ENCODE data around the gene TXNDC15. TPM values are rescaled to one million over a fixed set of nuclear protein-coding genes. Genes with fewer than 3 reads are reported as not detected.
A peak's percentile ranks its signal among the peaks of the same experiment; 100 is the strongest.

TXNDC15 gene
- total and polyA plus RNA-seq, 2 of the 13 experiments (the other 11 are each of a cell fraction or from before 2014, with no cell fraction given) = 22.2 to 49.9 TPM

GRCh38 chr5:134874831-134875655 lies 872 bp downstream of the TXNDC15 start (continued):
- no peak for TF ChIP-seq FLYWCH1 (CRISPR knock-in tag; IDR thresholded peaks at IDR 0.05)
- no peak for TF ChIP-seq NFIC (IDR thresholded peaks at IDR 0.05; ENCODE audit: low read length)
- no peak for TF ChIP-seq PITX1 (CRISPR knock-in tag; IDR thresholded peaks at IDR 0.05)
- TF ChIP-seq MAFG (CRISPR knock-in tag; IDR thresholded peaks at IDR 0.05) = no peak
- TF ChIP-seq, protein P1, sequence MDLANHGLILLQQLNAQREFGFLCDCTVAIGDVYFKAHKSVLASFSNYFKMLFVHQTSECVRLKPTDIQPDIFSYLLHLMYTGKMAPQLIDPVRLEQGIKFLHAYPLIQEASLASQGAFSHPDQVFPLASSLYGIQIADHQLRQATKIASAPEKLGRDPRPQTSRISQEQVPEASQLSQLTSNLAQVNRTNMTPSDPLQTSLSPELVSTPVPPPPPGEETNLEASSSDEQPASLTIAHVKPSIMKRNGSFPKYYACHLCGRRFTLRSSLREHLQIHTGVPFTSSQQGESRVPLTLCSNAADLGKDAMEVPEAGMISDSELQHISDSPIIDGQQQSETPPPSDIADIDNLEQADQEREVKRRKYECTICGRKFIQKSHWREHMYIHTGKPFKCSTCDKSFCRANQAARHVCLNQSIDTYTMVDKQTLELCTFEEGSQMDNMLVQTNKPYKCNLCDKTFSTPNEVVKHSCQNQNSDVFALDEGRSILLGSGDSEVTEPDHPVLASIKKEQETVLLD (CRISPR knock-in tag; IDR thresholded peaks at IDR 0.05; ENCODE audit: low read depth) = 0 out of 2 replicates have a peak, but pooled peaks have one; percentile 21
- TF ChIP-seq KDM1A (CRISPR knock-in tag; IDR thresholded peaks at IDR 0.05) = no peak
- no peak for TF ChIP-seq SYNCRIP (IDR thresholded peaks at IDR 0.05; ENCODE audit: insufficient read depth, low read depth, low read length)
- no peak for TF ChIP-seq ZFP82 (CRISPR knock-in tag; IDR thresholded peaks at IDR 0.05; ENCODE audit: borderline replicate concordance)
- TF ChIP-seq ZNF501 (CRISPR knock-in tag; IDR thresholded peaks at IDR 0.05) = no peak
- TF ChIP-seq ZFP1 (CRISPR knock-in tag; IDR thresholded peaks at IDR 0.05) = no peak
- TF ChIP-seq CSRNP2 (CRISPR knock-in tag; conservative IDR thresholded peaks at IDR 0.05; ENCODE audit: low read depth) = no peak
- TF ChIP-seq KLF12 (CRISPR knock-in tag; IDR thresholded peaks at IDR 0.05; ENCODE audit: borderline replicate concordance) = 0 out of 2 replicates have a peak, but pooled peaks have one; percentile 26
- TF ChIP-seq NFE2L1 (CRISPR knock-in tag; IDR thresholded peaks at IDR 0.05; ENCODE audit: borderline replicate concordance) = no peak
- TF ChIP-seq, protein P2, sequence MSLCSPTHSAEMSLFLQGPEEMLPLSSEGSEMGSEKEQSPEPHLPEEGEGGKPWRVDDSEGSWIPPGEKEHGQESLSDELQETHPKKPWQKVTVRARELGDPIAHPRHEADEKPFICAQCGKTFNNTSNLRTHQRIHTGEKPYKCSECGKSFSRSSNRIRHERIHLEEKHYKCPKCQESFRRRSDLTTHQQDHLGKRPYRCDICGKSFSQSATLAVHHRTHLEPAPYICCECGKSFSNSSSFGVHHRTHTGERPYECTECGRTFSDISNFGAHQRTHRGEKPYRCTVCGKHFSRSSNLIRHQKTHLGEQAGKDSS (CRISPR knock-in tag; IDR thresholded peaks at IDR 0.05; ENCODE audit: borderline replicate concordance, low read depth) = no peak
- TF ChIP-seq ZNF598 (CRISPR knock-in tag; IDR thresholded peaks at IDR 0.05; ENCODE audit: borderline replicate concordance) = 0 out of 2 replicates have a peak, but pooled peaks have one; percentile 52
- TF ChIP-seq BCL6 (CRISPR knock-in tag; IDR thresholded peaks at IDR 0.05) = no peak
- TF ChIP-seq FOXC1 (CRISPR knock-in tag; IDR thresholded peaks at IDR 0.05; ENCODE audit: borderline replicate concordance) = no peak
- TF ChIP-seq, protein P3, sequence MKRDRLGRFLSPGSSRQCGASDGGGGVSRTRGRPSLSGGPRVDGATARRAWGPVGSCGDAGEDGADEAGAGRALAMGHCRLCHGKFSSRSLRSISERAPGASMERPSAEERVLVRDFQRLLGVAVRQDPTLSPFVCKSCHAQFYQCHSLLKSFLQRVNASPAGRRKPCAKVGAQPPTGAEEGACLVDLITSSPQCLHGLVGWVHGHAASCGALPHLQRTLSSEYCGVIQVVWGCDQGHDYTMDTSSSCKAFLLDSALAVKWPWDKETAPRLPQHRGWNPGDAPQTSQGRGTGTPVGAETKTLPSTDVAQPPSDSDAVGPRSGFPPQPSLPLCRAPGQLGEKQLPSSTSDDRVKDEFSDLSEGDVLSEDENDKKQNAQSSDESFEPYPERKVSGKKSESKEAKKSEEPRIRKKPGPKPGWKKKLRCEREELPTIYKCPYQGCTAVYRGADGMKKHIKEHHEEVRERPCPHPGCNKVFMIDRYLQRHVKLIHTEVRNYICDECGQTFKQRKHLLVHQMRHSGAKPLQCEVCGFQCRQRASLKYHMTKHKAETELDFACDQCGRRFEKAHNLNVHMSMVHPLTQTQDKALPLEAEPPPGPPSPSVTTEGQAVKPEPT (CRISPR knock-in tag; IDR thresholded peaks at IDR 0.05; ENCODE audit: low read depth) = peak; percentile 68; the same call in 1 of the 2 replicates
- TF ChIP-seq MXD3 (CRISPR knock-in tag; IDR thresholded peaks at IDR 0.05) = no peak
- peak; percentile 37; the same call in 1 of the 2 replicates for TF ChIP-seq HNF4A (CRISPR knock-in tag; IDR thresholded peaks at IDR 0.05)
- TF ChIP-seq IKZF4 (CRISPR knock-in tag; IDR thresholded peaks at IDR 0.05; ENCODE audit: borderline replicate concordance, low read depth, not compliant biosample characterization) = no peak
- TF ChIP-seq GATAD2A (CRISPR knock-in tag; IDR thresholded peaks at IDR 0.05) = peak; percentile 10; the same call in 1 of the 2 replicates
- no peak for TF ChIP-seq HDAC1 (CRISPR knock-in tag; IDR thresholded peaks at IDR 0.05)
- no peak for TF ChIP-seq SRF (IDR thresholded peaks at IDR 0.05; ENCODE audit: low read depth, low read length)

All from HepG2 (cell line).